Upper lobe of left lung (tissue), 6 donors: ENCODE data around the gene TPGS2. TPM values are rescaled to one million over a fixed set of nuclear protein-coding genes. Genes with fewer than 3 reads are reported as not detected.

Experiments used
- ATAC-seq, 2 donors: fragments of 200-7000 bp; cut with Tn5 transposase; one replicate each; pipeline ENCODE4 v1.9.1; 2022; ENCODE audit warnings: mild to moderate bottlenecking in 2 of 2, moderate library complexity in 2 of 2; ENCODE audit not compliant: low FRiP score in 2 of 2
- DNase-seq, 2 donors: peaks; one replicate each; pipeline ENCODE4 v3.0.0-alpha.2; 2019 to 2020
- H3K27ac ChIP-seq, 4 donors: fragments of 200-600 bp; sonication (generic); one replicate each; pipeline ENCODE4 v1.5.1; 2016 to 2019
- H3K27me3 ChIP-seq, 4 donors: fragments of 200-600 bp; sonication (generic); one replicate each; pipeline ENCODE4 v1.5.1; 2017 to 2019
- H3K36me3 ChIP-seq, 4 donors: fragments of 200-600 bp; sonication (generic); one replicate each; pipeline ENCODE4 v1.5.1; 2016 to 2019
- H3K4me1 ChIP-seq, 4 donors: fragments of 200-600 bp; sonication (generic); one replicate each; pipeline ENCODE4 v1.5.1; 2018 to 2019
- H3K4me3 ChIP-seq, 4 donors: fragments of 200-600 bp; sonication (generic); one replicate each; pipeline ENCODE4 v1.5.1; 2017 to 2019; ENCODE audit warnings: mild to moderate bottlenecking in 2 of 4, moderate library complexity in 1 of 4
- H3K9me3 ChIP-seq, 4 donors: fragments of 200-600 bp; sonication (generic); one replicate each; pipeline ENCODE4 v1.5.1; 2018 to 2019
- EP300 ChIP-seq, 4 donors: sonication (generic); formaldehyde crosslinking; IDR thresholded peaks; one replicate each; pipeline ENCODE4 v1.5.1; 2017; ENCODE audit warnings: antibody characterized with exemption in 4 of 4, control low read depth in 2 of 4
- POLR2A ChIP-seq, 4 donors: fragments of 450-650 bp; IDR thresholded peaks; one replicate each; pipeline ENCODE4 v1.5.1; 2016 to 2017; ENCODE audit warnings: antibody characterized with exemption in 4 of 4, mild to moderate bottlenecking in 2 of 4
- POLR2AphosphoS5 ChIP-seq, 2 donors: sonication (generic); formaldehyde crosslinking; IDR thresholded peaks; one replicate each; pipeline ENCODE4 v1.5.1; 2017; ENCODE audit warnings: antibody characterized with exemption in 2 of 2
- WGBS, 2 donors: methylation state at CpG; one replicate each; pipeline ENCODE4 v1.1.5; 2017 to 2018; 5-methylcytosine and 5-hydroxymethylcytosine counted together
- total RNA-seq, 6 donors: library from RNA; depleted of rRNA in 4 of 6; stranded (reverse); fragments of >200 nt in 4 of 6; gene quantifications; one replicate each; pipeline versions ENCODE4 v1.1.0 to v1.2.1, GENCODE V29; 2016 to 2021
- TF ChIP-seq, protein P1 (sequence below), 6 experiments: fragments of 450-650 bp in 4 of 6; fragments of 200-600 bp in 2 of 6; sonication (generic) in 2 of 6; IDR thresholded peaks; one replicate each; pipeline ENCODE4 v1.5.1; 2016 to 2019; ENCODE audit warnings: antibody characterized with exemption in 6 of 6
- donor health status: DM: no; HTN: no; CAD: no; lungs with moderate emphysema.
- donor health status: DM: no; HTN: yes; CAD: no; lungs with severe emphysema.

The TPGS2 gene
- total RNA-seq, 6 donors from 2014 or later = 63.6 to 133 (median 94.9) TPM

- H3K9me3 ChIP-seq = no peaks in the 10 kb centered on the region
- H3K4me1 ChIP-seq = peaks cover 0 to 15% (median 6%) of the 10 kb centered on the region in 4 donors
- DNase-seq (no peak), ATAC-seq (peak in 1 of 2 donors; percentile 83)
- H3K4me3 ChIP-seq = no peak overlapping the region
- TF ChIP-seq EP300 (IDR thresholded peaks at IDR 0.05) (no peak), POLR2AphosphoS5 (IDR thresholded peaks at IDR 0.05) (no peak)
- TF ChIP-seq, protein P1, sequence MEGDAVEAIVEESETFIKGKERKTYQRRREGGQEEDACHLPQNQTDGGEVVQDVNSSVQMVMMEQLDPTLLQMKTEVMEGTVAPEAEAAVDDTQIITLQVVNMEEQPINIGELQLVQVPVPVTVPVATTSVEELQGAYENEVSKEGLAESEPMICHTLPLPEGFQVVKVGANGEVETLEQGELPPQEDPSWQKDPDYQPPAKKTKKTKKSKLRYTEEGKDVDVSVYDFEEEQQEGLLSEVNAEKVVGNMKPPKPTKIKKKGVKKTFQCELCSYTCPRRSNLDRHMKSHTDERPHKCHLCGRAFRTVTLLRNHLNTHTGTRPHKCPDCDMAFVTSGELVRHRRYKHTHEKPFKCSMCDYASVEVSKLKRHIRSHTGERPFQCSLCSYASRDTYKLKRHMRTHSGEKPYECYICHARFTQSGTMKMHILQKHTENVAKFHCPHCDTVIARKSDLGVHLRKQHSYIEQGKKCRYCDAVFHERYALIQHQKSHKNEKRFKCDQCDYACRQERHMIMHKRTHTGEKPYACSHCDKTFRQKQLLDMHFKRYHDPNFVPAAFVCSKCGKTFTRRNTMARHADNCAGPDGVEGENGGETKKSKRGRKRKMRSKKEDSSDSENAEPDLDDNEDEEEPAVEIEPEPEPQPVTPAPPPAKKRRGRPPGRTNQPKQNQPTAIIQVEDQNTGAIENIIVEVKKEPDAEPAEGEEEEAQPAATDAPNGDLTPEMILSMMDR (IDR thresholded peaks at IDR 0.05) = peak; percentile 22 to 76 (median 52)
- 10 to 11% methylated on average over 1 of the region's 1 CpG for WGBS, 2 donors
- no peaks in the 10 kb centered on the region for H3K27me3 ChIP-seq
- H3K27ac ChIP-seq = no peak overlapping the region
- H3K36me3 ChIP-seq = no peaks in the 10 kb centered on the region
These were observed 71.7 kb downstream of the TPGS2 start for GRCh38 chr18:36757081-36757480.

DNA sequence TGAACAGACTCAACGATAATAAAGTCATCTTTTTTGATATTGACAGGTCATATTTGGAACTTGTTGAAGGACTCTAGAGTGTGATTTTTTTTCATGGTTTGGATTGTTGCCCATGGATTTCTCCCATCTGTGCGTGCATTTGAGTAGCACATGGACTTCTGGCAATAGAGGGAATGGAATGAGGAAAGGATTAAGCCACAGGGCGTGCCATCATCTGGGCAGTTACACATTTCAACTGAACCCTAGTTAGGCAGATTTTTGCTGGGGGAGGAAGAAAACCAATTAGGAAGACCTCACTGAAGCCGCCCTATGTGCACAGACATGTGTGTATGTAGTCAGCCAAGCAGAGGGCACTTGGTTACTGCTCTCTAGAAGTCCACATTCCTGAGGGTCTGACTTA, 72.6 kb downstream of the TPGS2 start:
- no peak overlapping the region for H3K4me3 ChIP-seq
- no peaks in the 10 kb centered on the region for H3K27me3 ChIP-seq
- WGBS, 2 donors = 62 to 65% methylated on average over 4 of the region's 4 CpGs
- peak in 1 of 2 donors; percentile 54 for ATAC-seq
- no peak for DNase-seq
- TF ChIP-seq, protein P1 (IDR thresholded peaks at IDR 0.05) = no peak
- TF ChIP-seq POLR2AphosphoS5 (IDR thresholded peaks at IDR 0.05) (no peak), POLR2A (IDR thresholded peaks at IDR 0.05) (no peak)
- no peak overlapping the region for H3K27ac ChIP-seq
- peaks cover 0 to 15% (median 6%) of the 10 kb centered on the region in 4 donors for H3K4me1 ChIP-seq
- H3K36me3 ChIP-seq = no peaks in the 10 kb centered on the region
- no peaks in the 10 kb centered on the region for H3K9me3 ChIP-seq

DNA sequence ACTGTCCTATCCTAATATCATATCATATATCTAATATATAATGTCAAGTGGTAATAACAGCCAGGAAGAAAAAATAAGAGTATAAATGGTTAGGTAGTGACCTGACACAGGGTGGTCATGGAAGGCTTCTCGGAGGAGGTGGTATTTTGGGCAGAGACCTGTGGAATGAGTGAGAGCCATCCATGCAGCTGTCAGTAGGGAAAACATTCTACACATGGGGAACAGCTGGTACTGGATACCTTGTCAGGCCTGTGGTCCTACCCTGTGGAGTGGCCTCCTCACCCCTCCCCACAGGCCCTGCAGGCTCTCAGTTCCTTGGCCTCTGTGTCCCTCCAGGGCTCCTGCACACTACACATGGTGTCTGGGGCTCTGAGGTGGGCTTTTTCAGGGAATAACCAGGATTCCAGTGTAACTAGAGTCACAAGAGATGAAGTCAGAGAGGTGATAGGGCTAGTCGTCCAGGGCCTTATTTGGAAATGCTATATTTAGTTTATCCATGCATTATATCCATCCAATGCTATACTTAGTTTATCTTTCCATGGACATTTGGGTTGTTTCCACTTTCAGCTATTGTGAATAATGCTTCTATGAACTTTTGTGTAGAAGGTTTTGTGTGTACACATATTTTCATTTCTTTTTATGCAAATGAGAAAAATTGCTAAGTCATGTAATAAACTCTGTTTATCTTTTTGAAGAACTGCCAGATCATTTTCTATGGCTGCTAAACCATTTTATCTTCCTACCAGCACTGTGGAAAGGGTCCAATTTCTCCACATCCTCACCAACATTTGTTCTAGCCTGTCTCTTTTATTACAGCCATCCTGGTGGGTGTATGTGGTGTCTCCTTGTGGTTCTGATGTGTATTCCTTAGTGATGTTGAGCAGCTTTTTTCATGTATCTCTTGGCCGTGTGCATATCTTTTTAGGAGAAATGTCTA, 75.6 kb downstream of the TPGS2 start:
- no peak overlapping the region for H3K4me3 ChIP-seq
- peaks cover 0 to 12% (median 3%) of the 10 kb centered on the region in 4 donors for H3K4me1 ChIP-seq
- H3K9me3 ChIP-seq = no peaks in the 10 kb centered on the region
- TF ChIP-seq EP300 (IDR thresholded peaks at IDR 0.05) (no peak), POLR2AphosphoS5 (IDR thresholded peaks at IDR 0.05) (no peak), POLR2A (IDR thresholded peaks at IDR 0.05) (no peak)
- TF ChIP-seq, protein P1 (IDR thresholded peaks at IDR 0.05) = no peak
- ATAC-seq = no peak
- DNase-seq = no peak
- no peaks in the 10 kb centered on the region for H3K27me3 ChIP-seq
- no peaks in the 10 kb centered on the region for H3K36me3 ChIP-seq
- no peak overlapping the region for H3K27ac ChIP-seq
- WGBS, 2 donors = 64 to 66% methylated on average over 3 of the region's 3 CpGs

DNA sequence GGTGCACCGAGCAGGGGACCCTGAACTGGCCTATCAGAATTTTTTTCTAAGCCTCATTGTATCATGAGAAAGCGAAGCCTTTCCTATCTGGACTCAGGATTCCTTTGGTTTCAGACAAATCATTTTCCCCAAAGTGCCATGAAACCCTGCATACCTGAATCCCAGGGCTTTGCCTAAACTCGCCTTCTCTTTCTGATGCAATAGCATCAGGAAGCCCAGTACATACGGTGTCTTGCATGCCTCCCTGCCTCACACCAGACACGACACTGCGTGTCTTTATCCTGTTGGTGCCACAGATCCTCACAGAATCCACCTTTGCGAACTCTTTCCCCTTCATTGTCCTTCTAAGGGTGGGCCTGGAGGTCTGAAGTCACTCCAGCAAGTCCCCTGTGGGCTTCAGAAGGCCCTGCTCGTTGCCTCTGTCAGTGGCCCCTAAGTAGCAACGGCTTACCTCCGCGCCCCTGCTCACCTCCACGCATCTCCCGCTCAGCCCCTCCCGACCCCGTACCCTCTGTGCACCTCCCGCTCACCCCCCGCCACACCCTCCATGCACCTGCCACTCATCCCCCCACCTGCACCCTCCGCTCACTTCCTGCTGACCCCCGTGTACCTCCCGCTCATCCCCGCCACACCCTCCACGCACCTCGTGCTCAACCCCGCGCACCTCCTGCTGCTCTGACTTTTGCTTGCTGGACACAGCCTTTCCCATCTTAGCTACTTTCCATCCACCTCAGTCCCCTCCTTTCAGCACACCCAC, 83.4 kb downstream of the TPGS2 start:
- no peaks in the 10 kb centered on the region for H3K36me3 ChIP-seq
- H3K27me3 ChIP-seq = no peaks in the 10 kb centered on the region
- peak in 1 of 2 donors; percentile 32 for ATAC-seq
- 86 to 93% methylated on average over 25 of the region's 25 CpGs for WGBS, 2 donors
- H3K4me3 ChIP-seq = no peak overlapping the region
- H3K9me3 ChIP-seq = no peaks in the 10 kb centered on the region
- H3K27ac ChIP-seq = no peak overlapping the region
- peak in 1 of 2 donors; percentile 28 for DNase-seq
- TF ChIP-seq POLR2A (IDR thresholded peaks at IDR 0.05) (no peak), POLR2AphosphoS5 (IDR thresholded peaks at IDR 0.05) (no peak), EP300 (IDR thresholded peaks at IDR 0.05) (no peak)
- TF ChIP-seq, protein P1 (IDR thresholded peaks at IDR 0.05) = no peak
- H3K4me1 ChIP-seq = no peaks in the 10 kb centered on the region
